NT2/D1 (cell line): ENCODE results near the gene FRY.

Experiments used
- SUZ12 ChIP-seq: IDR thresholded peaks from 2 replicates; pipeline ENCODE4 v1.6.1; 2011; ENCODE audit not compliant: insufficient read length, insufficient read depth; ENCODE audit errors: extremely low read depth
- YY1 ChIP-seq: IDR thresholded peaks from 2 replicates; pipeline ENCODE4 v1.6.1; 2011; ENCODE audit not compliant: insufficient read length, insufficient read depth

DNA sequence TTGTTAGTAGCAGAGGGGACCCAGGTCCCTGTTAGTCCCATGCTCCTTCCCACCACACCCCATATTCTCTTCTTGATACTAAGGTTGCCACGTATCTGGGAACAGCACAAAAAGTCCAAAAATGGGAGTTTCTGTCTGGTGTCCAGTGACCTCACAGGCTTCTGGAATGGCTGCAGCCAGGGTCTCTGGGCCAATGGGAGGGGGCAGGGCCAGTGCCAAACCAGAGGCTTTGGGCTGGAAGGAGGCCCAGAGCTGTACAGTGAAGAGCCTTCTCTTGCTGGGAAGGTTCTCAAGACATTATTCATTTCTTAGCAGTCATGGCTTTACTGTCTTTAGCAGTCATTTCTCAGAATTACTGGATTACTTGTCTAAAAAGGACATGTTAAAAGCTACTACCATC, 119.2 kb downstream of the FRY start:
- TF ChIP-seq YY1 (no peak), SUZ12 (no peak)
